Astrocyte of the spinal cord (primary cell): Measurements from ENCODE around the gene ZNF136.

ENCODE experiments used
- DNase-seq: peaks from one replicate; pipeline ENCODE4 v3.0.0; 2011; ENCODE audit warnings: low read depth, low spot score
- H3K4me3 ChIP-seq: 2 replicates; pipeline ENCODE4 v1.5.1; 2011; ENCODE audit warnings: low read depth, mild to moderate bottlenecking, low read length, moderate library complexity
- in situ Hi-C: cut with HindIII; loops from 2 replicates; pipeline ENCODE4 v1.10.0; 2017; ENCODE audit warnings: low sequenced_read_pairs
- TF ChIP-seq, protein P1 (sequence below): IDR thresholded peaks from 2 replicates; pipeline ENCODE4 v1.5.1; 2012; ENCODE audit warnings: low read depth, mild to moderate bottlenecking, low read length, inconsistent platforms

The ZNF136 gene

DNA sequence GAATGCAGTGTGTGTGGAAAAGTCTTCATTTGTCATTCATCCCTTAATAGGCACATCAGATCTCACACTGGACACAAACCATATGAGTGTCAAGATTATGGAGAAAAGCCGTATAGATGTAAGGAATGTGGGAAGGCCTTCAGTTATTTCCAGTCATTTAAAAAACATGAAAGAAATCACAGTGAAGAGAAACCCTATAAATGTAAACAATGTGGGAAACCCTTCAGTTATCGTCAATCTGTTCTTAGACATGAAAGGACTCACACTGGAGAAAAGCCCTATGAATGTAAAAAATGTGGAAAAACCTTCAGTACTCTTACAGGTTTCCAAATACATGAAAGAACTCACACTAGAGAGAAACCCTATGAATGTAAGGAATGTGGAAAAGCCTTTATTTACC, 45.3 kb downstream of the ZNF136 start:
- no peak overlapping the region for H3K4me3 ChIP-seq
- no peak for DNase-seq
- in situ Hi-C loops = no loop called here
- TF ChIP-seq, protein P1, sequence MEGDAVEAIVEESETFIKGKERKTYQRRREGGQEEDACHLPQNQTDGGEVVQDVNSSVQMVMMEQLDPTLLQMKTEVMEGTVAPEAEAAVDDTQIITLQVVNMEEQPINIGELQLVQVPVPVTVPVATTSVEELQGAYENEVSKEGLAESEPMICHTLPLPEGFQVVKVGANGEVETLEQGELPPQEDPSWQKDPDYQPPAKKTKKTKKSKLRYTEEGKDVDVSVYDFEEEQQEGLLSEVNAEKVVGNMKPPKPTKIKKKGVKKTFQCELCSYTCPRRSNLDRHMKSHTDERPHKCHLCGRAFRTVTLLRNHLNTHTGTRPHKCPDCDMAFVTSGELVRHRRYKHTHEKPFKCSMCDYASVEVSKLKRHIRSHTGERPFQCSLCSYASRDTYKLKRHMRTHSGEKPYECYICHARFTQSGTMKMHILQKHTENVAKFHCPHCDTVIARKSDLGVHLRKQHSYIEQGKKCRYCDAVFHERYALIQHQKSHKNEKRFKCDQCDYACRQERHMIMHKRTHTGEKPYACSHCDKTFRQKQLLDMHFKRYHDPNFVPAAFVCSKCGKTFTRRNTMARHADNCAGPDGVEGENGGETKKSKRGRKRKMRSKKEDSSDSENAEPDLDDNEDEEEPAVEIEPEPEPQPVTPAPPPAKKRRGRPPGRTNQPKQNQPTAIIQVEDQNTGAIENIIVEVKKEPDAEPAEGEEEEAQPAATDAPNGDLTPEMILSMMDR = no peak

DNA sequence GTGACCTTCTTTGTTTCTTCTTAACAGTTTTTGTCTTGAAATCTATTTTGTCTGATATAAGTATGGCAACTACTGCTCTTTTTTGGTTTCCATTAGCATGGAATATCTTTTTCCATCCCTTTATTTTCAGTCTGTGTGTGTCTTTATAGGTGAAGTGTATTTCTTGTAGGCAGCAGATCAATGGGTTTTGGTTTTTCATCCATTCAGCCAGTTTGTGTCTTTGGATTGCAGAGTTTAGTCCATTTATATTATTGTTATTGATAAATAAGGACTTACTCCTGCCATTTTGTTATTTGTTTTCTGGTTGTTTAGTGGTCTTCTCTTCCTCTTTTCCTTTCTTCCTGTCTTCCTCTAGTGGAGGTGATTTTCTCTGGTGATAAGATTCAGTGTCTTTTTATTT, 54.4 kb downstream of the ZNF136 start:
- in situ Hi-C loops = no loop called here
- no peak overlapping the region for H3K4me3 ChIP-seq
- DNase-seq = no peak
- TF ChIP-seq, protein P1 = no peak

DNA sequence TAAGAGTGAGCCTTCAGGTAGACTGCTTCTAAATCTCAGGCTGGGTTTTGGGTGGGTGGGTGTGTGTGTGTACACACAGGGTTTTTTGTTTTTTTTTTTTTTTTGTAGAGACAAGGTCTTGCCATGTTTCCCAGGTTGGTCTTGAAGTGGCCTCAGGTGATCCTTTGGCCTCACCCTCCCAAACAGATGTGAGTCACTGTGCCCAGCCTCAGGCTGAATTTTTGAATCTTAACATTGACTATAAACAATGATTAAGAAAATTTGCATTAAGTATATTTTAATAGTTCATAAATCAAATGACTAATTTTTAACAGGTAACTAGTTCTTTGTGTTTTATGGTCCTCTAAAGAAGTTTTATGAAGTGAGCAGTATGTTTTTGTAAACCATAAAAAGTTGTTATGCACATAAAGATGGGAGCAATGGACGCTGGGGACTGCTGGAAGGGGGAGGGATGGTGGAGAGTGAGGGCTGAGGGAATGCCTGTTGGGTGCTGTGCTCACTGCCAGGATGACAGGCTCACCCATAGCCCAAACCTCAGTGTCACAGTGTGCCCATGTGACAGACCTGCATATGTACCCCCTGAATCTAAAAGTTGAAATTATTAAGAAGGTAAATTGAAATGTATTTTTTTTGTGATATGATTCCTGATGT, 60.2 kb downstream of the ZNF136 start:
- TF ChIP-seq, protein P1 = no peak
- in situ Hi-C loops = no loop called here
- DNase-seq = no peak
- no peak overlapping the region for H3K4me3 ChIP-seq

DNA sequence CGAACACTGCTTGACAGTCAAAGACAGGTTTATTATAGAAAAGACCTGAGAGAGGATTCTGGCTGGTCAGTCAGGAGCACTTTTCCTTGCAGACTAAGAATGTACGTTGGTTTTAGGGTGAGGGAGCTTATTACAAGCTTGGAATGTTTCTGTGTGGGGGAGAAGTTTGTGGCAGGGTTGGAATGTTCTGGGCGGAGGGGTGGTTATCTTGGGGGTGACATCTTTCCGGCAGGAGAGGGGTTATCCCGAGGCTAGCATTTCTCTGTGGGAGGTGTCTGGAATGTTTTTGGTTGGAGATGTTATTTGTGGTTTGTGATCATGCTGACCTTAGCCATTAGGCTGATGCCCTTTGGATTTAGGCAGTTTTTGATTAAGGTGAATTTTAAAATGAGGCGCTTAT, 61.8 kb downstream of the ZNF136 start:
- DNase-seq = no peak
- TF ChIP-seq, protein P1 = no peak
- in situ Hi-C loops = no loop called here

DNA sequence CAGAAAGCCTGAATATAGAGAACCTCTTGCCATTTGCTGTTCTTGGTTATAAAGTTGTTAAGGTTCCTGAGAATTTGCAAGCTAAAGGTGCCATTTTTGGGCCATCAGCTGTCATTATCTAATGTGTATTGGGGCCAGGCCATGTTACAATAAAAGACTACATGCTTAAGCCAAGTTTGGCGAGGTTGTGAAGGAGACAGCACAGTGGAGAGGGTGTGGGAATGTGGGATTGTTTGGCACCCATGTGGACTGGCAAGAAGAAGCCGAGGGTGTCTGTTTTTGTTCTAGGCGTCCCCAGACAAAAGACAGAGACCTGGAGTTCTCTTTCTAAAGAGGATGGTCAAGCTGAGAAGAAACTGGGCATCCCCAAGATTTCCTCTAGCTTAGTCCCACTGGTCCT, 67.1 kb downstream of the ZNF136 start:
- H3K4me3 ChIP-seq = no peak overlapping the region
- DNase-seq = no peak
- in situ Hi-C loops = no loop called here
- TF ChIP-seq, protein P1 = no peak

More for the DNA sequence above, 61.8 kb downstream of the ZNF136 start:
- no peak overlapping the region for H3K4me3 ChIP-seq

DNA sequence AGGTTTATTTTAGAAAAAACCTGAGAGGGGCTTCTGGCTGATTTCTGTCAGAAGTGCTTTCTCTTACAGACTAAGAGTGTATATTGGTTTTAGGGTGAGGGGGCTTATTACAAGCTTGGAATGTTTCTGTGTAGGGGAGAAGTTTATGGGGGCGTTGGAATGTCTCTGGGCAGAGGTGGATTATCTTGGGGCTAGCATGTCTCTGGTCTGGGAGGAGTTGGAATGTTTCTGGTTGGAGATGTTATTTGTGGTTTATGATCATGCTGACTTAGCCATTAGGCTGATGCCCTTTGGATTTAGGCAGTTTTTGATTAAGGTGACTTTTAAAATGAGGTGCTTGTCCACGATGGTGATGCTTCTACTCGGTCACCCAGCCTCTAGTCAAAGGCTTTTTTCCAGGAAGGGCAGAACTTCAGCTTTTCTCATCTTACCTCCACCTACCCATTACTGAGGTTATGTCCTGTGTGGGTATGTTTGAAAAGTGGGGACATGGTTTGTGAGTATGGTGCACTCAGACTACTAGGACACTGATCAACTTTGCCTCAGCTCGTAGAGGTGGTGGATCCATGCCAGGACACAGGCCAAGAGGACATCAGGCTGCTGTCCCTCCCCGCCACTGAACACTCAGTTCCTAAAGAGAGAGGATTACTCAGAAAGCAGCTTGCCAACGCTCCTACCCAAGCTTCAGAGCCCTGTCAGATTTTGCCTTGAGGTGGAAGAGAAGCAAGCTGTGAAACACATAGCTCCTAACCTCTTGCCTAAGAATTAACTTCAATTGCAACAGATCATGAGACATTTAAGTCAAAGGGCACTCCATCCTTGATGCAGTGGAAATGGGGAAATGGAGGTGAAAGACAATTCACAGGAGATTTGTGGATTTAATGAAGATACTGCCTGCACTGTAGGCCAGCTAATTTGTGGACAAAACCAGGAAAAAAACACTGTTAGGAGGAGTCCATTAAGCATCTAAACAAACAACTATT, 68.1 kb downstream of the ZNF136 start:
- H3K4me3 ChIP-seq = no peak overlapping the region
- no peak for DNase-seq
- TF ChIP-seq, protein P1 = no peak
- in situ Hi-C loops = no loop called here
